HEK293 (cell line): ENCODE results near the gene MVB12B.

Experiments
- CTCF ChIA-PET: fragments of 350-600 bp; formaldehyde crosslinking; extraction: SDS; loops from one replicate; lab custom pipeline; 2021; ENCODE audit warnings: antibody characterized with exemption; lab: Yijun Ruan, JAX
- POLR2A ChIA-PET: fragments of 300-600 bp; formaldehyde crosslinking; extraction: SDS; loops from one replicate; lab custom pipeline; 2020; ENCODE audit warnings: antibody characterized with exemption, inconsistent platforms; lab: Yijun Ruan, JAX
- H3K27ac ChIP-seq: fragments of 200-500 bp; sonication (Bioruptor generic); 2 replicates; pipeline ENCODE4 v1.5.1; 2014; ENCODE audit warnings: low read depth, low read length, control low read depth, inconsistent platforms; ENCODE audit errors: extremely low read depth
- H3K36me3 ChIP-seq, 2 experiments: fragments of 200-500 bp in 1 of 2; sonication (Bioruptor generic) in 1 of 2; 1 replicate in 1 of 2; 2 replicates in 1 of 2; pipeline ENCODE4 v1.5.1; 2014 to 2017; ENCODE audit warnings: inconsistent platforms in 2 of 2, low read length in 2 of 2; ENCODE audit not compliant: control insufficient read depth in 2 of 2, insufficient read depth in 1 of 2
- H3K4me1 ChIP-seq: fragments of 200-500 bp; sonication (Bioruptor generic); 2 replicates; pipeline ENCODE4 v1.5.1; 2014; ENCODE audit warnings: mild to moderate bottlenecking, low read length, inconsistent platforms; ENCODE audit not compliant: control insufficient read depth, insufficient read depth
- H3K4me3 ChIP-seq: 2 replicates; pipeline ENCODE4 v1.5.1; 2011; ENCODE audit warnings: low read depth, mild to moderate bottlenecking, control low read depth, low read length, moderate library complexity
- H3K9me3 ChIP-seq: fragments of 200-500 bp; sonication (Bioruptor generic); 2 replicates; pipeline ENCODE4 v1.5.1; 2014; ENCODE audit warnings: low read depth, low read length, inconsistent platforms; ENCODE audit not compliant: control insufficient read depth, insufficient read depth
- FEZF1 ChIP-seq: fragments of 450-650 bp; formaldehyde crosslinking; IDR thresholded peaks from 2 replicates; pipeline ENCODE4 v1.5.1; 2016; ENCODE audit warnings: missing biosample characterization, missing genetic modification characterization
- HOXA7 ChIP-seq: sonication (generic); formaldehyde crosslinking; IDR thresholded peaks from 2 replicates; pipeline ENCODE4 v1.8.1; 2022; ENCODE audit warnings: missing genetic modification reagents, borderline replicate concordance
- HOXD13 ChIP-seq: sonication (generic); formaldehyde crosslinking; IDR thresholded peaks from 2 replicates; pipeline ENCODE4 v1.8.0; 2022; ENCODE audit warnings: missing genetic modification reagents, borderline replicate concordance
- KLF16 ChIP-seq: fragments of 450-650 bp; formaldehyde crosslinking; IDR thresholded peaks from 2 replicates; pipeline ENCODE4 v1.5.1; 2017; ENCODE audit warnings: missing biosample characterization, missing genetic modification characterization
- KLF8 ChIP-seq: fragments of 450-650 bp; formaldehyde crosslinking; IDR thresholded peaks from 2 replicates; pipeline ENCODE4 v1.5.1; 2016; ENCODE audit warnings: missing biosample characterization, missing genetic modification characterization
- OVOL3 ChIP-seq: fragments of 450-650 bp; formaldehyde crosslinking; IDR thresholded peaks from 2 replicates; pipeline ENCODE4 v1.5.1; 2016; ENCODE audit warnings: missing biosample characterization, missing genetic modification characterization
- REST ChIP-seq: fragments of 450-650 bp; formaldehyde crosslinking; IDR thresholded peaks from 2 replicates; pipeline ENCODE4 v1.5.1; 2016; ENCODE audit warnings: missing biosample characterization, missing genetic modification characterization
- SCRT2 ChIP-seq: fragments of 450-650 bp; formaldehyde crosslinking; IDR thresholded peaks from 2 replicates; pipeline ENCODE4 v1.5.1; 2016; ENCODE audit warnings: missing biosample characterization, missing genetic modification characterization
- YY1 ChIP-seq: fragments of 450-650 bp; formaldehyde crosslinking; IDR thresholded peaks from 2 replicates; pipeline ENCODE4 v1.5.1; 2018; ENCODE audit warnings: missing biosample characterization, missing genetic modification characterization
- ZBTB8A ChIP-seq: fragments of 450-650 bp; formaldehyde crosslinking; IDR thresholded peaks from 2 replicates; pipeline ENCODE4 v1.5.1; 2016; ENCODE audit warnings: missing biosample characterization, missing genetic modification characterization
- ZEB2 ChIP-seq: fragments of 450-650 bp; formaldehyde crosslinking; IDR thresholded peaks from 2 replicates; pipeline ENCODE4 v1.5.1; 2016; ENCODE audit warnings: missing biosample characterization, missing genetic modification characterization
- ZNF202 ChIP-seq: fragments of 450-650 bp; formaldehyde crosslinking; IDR thresholded peaks from 2 replicates; pipeline ENCODE4 v1.5.1; 2016; ENCODE audit warnings: missing biosample characterization, missing genetic modification characterization, borderline replicate concordance
- ZNF239 ChIP-seq: fragments of 450-650 bp; formaldehyde crosslinking; IDR thresholded peaks from 2 replicates; pipeline ENCODE4 v1.5.1; 2016; ENCODE audit warnings: missing biosample characterization, missing genetic modification characterization
- ZNF302 ChIP-seq: fragments of 450-650 bp; formaldehyde crosslinking; IDR thresholded peaks from 2 replicates; pipeline ENCODE4 v1.5.1; 2016; ENCODE audit warnings: missing biosample characterization, missing genetic modification characterization, low read depth
- ZNF335 ChIP-seq: fragments of 450-650 bp; formaldehyde crosslinking; conservative IDR thresholded peaks from 2 replicates; pipeline ENCODE4 v1.5.1; 2016; ENCODE audit warnings: missing biosample characterization, missing genetic modification characterization
- ZNF37A ChIP-seq: fragments of 450-650 bp; IDR thresholded peaks from 2 replicates; pipeline ENCODE4 v1.5.1; 2018; ENCODE audit warnings: missing biosample characterization, missing genetic modification characterization
- ZNF513 ChIP-seq: fragments of 450-650 bp; IDR thresholded peaks from 2 replicates; pipeline ENCODE4 v1.5.1; 2018; ENCODE audit warnings: missing biosample characterization, missing genetic modification characterization
- ZNF560 ChIP-seq: fragments of 450-650 bp; formaldehyde crosslinking; IDR thresholded peaks from 2 replicates; pipeline ENCODE4 v1.5.1; 2017; ENCODE audit warnings: missing biosample characterization, missing genetic modification characterization, borderline replicate concordance
- ZNF658 ChIP-seq: fragments of 450-650 bp; formaldehyde crosslinking; IDR thresholded peaks from 2 replicates; pipeline ENCODE4; 2016; ENCODE audit warnings: missing biosample characterization, missing genetic modification characterization
- ZNF791 ChIP-seq: fragments of 450-650 bp; formaldehyde crosslinking; IDR thresholded peaks from 2 replicates; pipeline ENCODE4 v1.5.1; 2016; ENCODE audit warnings: missing biosample characterization, missing genetic modification characterization
- ZNF843 ChIP-seq: fragments of 450-650 bp; formaldehyde crosslinking; IDR thresholded peaks from 2 replicates; pipeline ENCODE4 v1.5.1; 2016; ENCODE audit warnings: missing biosample characterization, missing genetic modification characterization
- ZSCAN23 ChIP-seq: fragments of 450-650 bp; formaldehyde crosslinking; IDR thresholded peaks from 2 replicates; pipeline ENCODE4 v1.5.1; 2016; ENCODE audit warnings: missing biosample characterization, missing genetic modification characterization
- TF ChIP-seq, protein P1 (sequence below): fragments of 450-650 bp; formaldehyde crosslinking; IDR thresholded peaks from 2 replicates; pipeline ENCODE4 v1.5.1; 2016; ENCODE audit warnings: missing biosample characterization, missing genetic modification characterization, borderline replicate concordance
- TF ChIP-seq, protein P2 (sequence below): fragments of 450-650 bp; formaldehyde crosslinking; IDR thresholded peaks from 2 replicates; pipeline ENCODE4; 2016; ENCODE audit warnings: missing biosample characterization, missing genetic modification characterization

MVB12B gene

DNA sequence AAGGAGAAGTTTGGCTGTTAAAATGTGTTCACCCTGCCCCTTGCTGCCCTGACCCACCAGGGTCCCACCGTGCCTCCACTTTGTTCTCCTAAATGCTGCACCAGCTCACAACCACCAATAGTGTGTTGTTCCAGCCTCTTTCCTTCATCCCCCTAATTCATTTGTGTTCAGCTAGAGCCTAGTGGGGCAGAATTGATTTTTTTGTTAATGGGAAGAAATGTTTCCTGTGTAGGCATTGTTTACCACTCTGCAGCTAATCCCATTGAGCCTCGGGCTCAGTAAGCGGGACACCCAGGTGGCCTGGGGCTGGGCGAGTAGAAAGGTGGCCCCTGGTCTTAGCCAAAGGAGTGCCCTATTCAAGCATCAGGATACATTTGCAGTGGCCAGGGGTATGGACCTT, 127.6 kb downstream of the MVB12B start (continued):
- no peak for TF ChIP-seq ZNF37A (tag by site-specific recombination)
- no peak for TF ChIP-seq HOXD13
- no peak for TF ChIP-seq ZNF791 (tag by site-specific recombination)

DNA sequence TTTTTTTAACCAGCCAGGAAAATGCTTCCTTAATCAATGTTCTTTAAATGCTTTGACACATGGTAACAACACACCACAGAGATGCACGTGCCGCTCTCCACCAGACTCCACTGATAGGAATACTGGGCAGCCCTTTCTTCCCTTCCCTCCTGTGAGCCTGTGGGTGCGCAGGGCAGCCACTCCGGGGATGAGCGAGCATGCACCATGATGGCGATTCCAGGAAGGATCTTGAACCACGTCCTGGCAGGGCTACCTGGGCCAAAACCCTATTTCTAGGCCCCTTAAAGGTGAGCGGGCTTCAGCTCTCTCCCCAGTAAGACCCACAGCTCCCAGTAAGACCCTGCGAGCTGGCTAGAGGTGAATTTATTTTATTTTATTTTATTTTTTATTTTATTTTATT, 128.2 kb downstream of the MVB12B start:
- no peaks in the 10 kb centered on the region for H3K9me3 ChIP-seq
- POLR2A ChIA-PET, result no interaction called here
- H3K4me3 ChIP-seq, result no peak overlapping the region
- H3K4me1 ChIP-seq, result no peaks in the 10 kb centered on the region
- no peak overlapping the region for H3K27ac ChIP-seq
- TF ChIP-seq ZSCAN23 (tag by site-specific recombination) (no peak), KLF8 (tag by site-specific recombination) (no peak), ZNF239 (tag by site-specific recombination) (no peak), ZNF302 (tag by site-specific recombination) (no peak), YY1 (tag by site-specific recombination) (no peak), ZEB2 (no peak), ZNF843 (tag by site-specific recombination) (no peak), OVOL3 (no peak), FEZF1 (tag by site-specific recombination) (no peak), ZNF335 (tag by site-specific recombination) (no peak), ZNF513 (tag by site-specific recombination) (no peak), HOXD13 (no peak), ZBTB8A (tag by site-specific recombination) (no peak), ZNF560 (tag by site-specific recombination) (no peak)
- TF ChIP-seq, protein P1, sequence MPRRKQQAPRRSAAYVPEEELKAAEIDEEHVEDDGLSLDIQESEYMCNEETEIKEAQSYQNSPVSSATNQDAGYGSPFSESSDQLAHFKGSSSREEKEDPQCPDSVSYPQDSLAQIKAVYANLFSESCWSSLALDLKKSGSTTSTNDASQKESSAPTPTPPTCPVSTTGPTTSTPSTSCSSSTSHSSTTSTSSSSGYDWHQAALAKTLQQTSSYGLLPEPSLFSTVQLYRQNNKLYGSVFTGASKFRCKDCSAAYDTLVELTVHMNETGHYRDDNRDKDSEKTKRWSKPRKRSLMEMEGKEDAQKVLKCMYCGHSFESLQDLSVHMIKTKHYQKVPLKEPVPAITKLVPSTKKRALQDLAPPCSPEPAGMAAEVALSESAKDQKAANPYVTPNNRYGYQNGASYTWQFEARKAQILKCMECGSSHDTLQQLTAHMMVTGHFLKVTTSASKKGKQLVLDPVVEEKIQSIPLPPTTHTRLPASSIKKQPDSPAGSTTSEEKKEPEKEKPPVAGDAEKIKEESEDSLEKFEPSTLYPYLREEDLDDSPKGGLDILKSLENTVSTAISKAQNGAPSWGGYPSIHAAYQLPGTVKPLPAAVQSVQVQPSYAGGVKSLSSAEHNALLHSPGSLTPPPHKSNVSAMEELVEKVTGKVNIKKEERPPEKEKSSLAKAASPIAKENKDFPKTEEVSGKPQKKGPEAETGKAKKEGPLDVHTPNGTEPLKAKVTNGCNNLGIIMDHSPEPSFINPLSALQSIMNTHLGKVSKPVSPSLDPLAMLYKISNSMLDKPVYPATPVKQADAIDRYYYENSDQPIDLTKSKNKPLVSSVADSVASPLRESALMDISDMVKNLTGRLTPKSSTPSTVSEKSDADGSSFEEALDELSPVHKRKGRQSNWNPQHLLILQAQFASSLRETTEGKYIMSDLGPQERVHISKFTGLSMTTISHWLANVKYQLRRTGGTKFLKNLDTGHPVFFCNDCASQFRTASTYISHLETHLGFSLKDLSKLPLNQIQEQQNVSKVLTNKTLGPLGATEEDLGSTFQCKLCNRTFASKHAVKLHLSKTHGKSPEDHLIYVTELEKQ, result no peak
- TF ChIP-seq, protein P2, sequence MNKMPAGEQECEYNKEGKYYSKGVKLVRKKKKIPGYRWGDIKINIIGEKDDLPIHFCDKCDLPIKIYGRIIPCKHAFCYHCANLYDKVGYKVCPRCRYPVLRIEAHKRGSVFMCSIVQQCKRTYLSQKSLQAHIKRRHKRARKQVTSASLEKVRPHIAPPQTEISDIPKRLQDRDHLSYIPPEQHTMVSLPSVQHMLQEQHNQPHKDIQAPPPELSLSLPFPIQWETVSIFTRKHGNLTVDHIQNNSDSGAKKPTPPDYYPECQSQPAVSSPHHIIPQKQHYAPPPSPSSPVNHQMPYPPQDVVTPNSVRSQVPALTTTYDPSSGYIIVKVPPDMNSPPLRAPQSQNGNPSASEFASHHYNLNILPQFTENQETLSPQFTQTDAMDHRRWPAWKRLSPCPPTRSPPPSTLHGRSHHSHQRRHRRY (tag by site-specific recombination), result no peak
- TF ChIP-seq, all 188 proteins: peak for 0
- H3K36me3 ChIP-seq, result peaks cover 0 to 3% of the 10 kb centered on the region in 2 experiments; a peak in 1 of 3 replicates
- CTCF ChIA-PET, result no interaction called here

GRCh38 chr9:126456441-126457174, 130.0 kb downstream of the MVB12B start:
- Histone ChIP-seq H3K4me3 (no peak overlapping the region), H3K4me1 (no peaks in the 10 kb centered on the region), H3K36me3 (peaks cover 0 to 3% of the 10 kb centered on the region in 2 experiments; a peak in 1 of 3 replicates), H3K9me3 (no peaks in the 10 kb centered on the region), H3K27ac (no peak overlapping the region)
- ChIA-PET POLR2A (no interaction called here), CTCF (interaction anchor here (1.9 kb wide), 1 partner anchor 34 kb away, joined by 9 read pairs; no protein-coding TSS in a partner anchor)
- TF ChIP-seq ZNF202 (tag by site-specific recombination) (no peak), SCRT2 (no peak), HOXD13 (no peak), HOXA7 (no peak), KLF16 (tag by site-specific recombination) (no peak), REST (tag by site-specific recombination) (no peak), ZNF658 (tag by site-specific recombination) (no peak), ZSCAN23 (tag by site-specific recombination) (no peak)
